Measurements from ENCODE around the gene INSM2. TPM values are rescaled to one million over a fixed set of nuclear protein-coding genes. Genes with fewer than 3 reads are reported as not detected.

INSM2 gene
- total RNA-seq, 1 donor = not detected

DNA sequence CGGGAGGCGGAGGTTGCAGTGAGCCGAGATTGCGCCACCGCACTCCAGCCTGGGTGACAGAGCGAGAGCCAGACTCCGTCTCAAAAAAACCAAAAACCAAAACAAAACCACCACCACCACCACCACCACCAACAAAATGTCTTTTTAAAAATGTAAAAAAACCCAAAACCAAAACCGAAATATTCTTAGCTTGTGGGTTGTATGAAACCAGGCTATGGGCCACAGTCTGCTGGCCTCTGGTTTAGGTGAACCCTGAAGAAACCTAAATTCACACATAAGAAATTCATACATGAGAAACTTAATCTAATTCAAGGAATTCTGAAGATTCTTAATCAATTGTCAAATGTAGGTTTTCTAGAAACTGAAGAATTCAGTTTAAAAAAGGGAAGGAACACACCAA lies 37.6 kb downstream of the INSM2 start:
- H3K36me3 ChIP-seq (ENCODE audit: insufficient read depth, low read length) = no peaks in the 10 kb centered on the region
- H2AFZ ChIP-seq (ENCODE audit: low read length) = no peak overlapping the region
- H4K20me1 ChIP-seq (ENCODE audit: insufficient read depth, low read length) = no peaks in the 10 kb centered on the region
- no peaks in the 10 kb centered on the region for H3K9me3 ChIP-seq (ENCODE audit: low read depth, low read length)
- DNase-seq (ENCODE audit: insufficient read length, low spot score, missing footprints) = no peak
- H3K4me3 ChIP-seq (ENCODE audit: insufficient read depth, low read length) = no peak overlapping the region
- H3K4me2 ChIP-seq (ENCODE audit: insufficient read depth, low read length) = no peak overlapping the region
- H3K79me2 ChIP-seq (ENCODE audit: insufficient read depth, low read length) = no peaks in the 10 kb centered on the region
- TF ChIP-seq, protein P1, sequence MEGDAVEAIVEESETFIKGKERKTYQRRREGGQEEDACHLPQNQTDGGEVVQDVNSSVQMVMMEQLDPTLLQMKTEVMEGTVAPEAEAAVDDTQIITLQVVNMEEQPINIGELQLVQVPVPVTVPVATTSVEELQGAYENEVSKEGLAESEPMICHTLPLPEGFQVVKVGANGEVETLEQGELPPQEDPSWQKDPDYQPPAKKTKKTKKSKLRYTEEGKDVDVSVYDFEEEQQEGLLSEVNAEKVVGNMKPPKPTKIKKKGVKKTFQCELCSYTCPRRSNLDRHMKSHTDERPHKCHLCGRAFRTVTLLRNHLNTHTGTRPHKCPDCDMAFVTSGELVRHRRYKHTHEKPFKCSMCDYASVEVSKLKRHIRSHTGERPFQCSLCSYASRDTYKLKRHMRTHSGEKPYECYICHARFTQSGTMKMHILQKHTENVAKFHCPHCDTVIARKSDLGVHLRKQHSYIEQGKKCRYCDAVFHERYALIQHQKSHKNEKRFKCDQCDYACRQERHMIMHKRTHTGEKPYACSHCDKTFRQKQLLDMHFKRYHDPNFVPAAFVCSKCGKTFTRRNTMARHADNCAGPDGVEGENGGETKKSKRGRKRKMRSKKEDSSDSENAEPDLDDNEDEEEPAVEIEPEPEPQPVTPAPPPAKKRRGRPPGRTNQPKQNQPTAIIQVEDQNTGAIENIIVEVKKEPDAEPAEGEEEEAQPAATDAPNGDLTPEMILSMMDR (IDR thresholded peaks at IDR 0.05; ENCODE audit: extremely low read depth, low read depth, low read length) = no peak
- H3K27me3 ChIP-seq (ENCODE audit: insufficient read depth, low read length) = no peaks in the 10 kb centered on the region
- no peaks in the 10 kb centered on the region for H3K4me1 ChIP-seq (ENCODE audit: insufficient read depth, low read length)
- H3K27ac ChIP-seq (ENCODE audit: low read depth, low read length) = no peak overlapping the region

DNA sequence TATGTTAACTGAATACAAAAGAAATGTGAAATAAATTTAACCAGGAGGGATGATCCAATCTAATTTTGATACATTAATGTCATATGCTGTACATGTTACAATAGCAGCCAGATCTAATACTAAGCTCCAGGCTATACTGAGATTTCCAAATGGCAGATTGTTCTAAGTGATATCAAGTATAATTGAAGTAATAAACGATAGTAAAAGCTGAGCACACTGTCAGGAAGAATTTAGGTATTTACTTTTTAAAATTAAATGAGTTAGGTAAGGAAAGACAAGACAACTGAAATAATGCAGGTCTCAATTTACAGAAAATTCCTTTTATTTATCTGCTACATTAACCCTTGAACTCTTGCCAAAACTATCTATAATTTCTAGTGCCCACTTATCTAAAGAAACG lies 39.9 kb downstream of the INSM2 start:
- H3K36me3 ChIP-seq (ENCODE audit: insufficient read depth, low read length) = no peaks in the 10 kb centered on the region
- no peak overlapping the region for H2AFZ ChIP-seq (ENCODE audit: low read length)
- TF ChIP-seq, protein P1 (IDR thresholded peaks at IDR 0.05; ENCODE audit: extremely low read depth, low read depth, low read length) = no peak
- DNase-seq (ENCODE audit: insufficient read length, low spot score, missing footprints) = no peak
- H3K4me2 ChIP-seq (ENCODE audit: insufficient read depth, low read length) = no peak overlapping the region
- H3K4me3 ChIP-seq (ENCODE audit: insufficient read depth, low read length) = no peak overlapping the region
- no peaks in the 10 kb centered on the region for H3K4me1 ChIP-seq (ENCODE audit: insufficient read depth, low read length)
- no peaks in the 10 kb centered on the region for H3K9me3 ChIP-seq (ENCODE audit: low read depth, low read length)
- H3K27ac ChIP-seq (ENCODE audit: low read depth, low read length) = no peak overlapping the region
- no peaks in the 10 kb centered on the region for H4K20me1 ChIP-seq (ENCODE audit: insufficient read depth, low read length)
- no peaks in the 10 kb centered on the region for H3K79me2 ChIP-seq (ENCODE audit: insufficient read depth, low read length)
- H3K27me3 ChIP-seq (ENCODE audit: insufficient read depth, low read length) = no peaks in the 10 kb centered on the region

DNA sequence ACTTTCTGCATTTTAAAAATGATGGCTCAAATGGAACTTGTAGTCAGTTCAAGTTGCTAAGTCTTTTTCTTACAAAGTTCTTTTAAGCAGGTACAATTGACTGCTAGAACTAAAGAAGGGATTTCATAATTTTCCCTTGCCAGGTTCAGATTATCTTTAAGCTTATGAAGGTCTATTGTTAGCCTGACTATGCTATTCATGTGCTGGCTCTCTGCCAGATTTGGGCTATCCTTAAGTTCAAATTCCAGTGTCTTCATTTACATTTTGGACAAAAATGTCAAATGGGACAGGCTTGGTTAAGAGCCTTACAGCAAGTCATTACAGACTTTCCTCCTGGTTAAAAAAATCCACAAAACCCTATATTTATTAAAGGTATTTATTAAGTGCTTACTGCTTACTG lies 42.3 kb downstream of the INSM2 start:
- H3K27me3 ChIP-seq (ENCODE audit: insufficient read depth, low read length) = no peaks in the 10 kb centered on the region
- no peak for DNase-seq (ENCODE audit: insufficient read length, low spot score, missing footprints)
- TF ChIP-seq, protein P1 (IDR thresholded peaks at IDR 0.05; ENCODE audit: extremely low read depth, low read depth, low read length) = no peak
- H2AFZ ChIP-seq (ENCODE audit: low read length) = no peak overlapping the region
- no peaks in the 10 kb centered on the region for H3K79me2 ChIP-seq (ENCODE audit: insufficient read depth, low read length)
- no peaks in the 10 kb centered on the region for H3K4me1 ChIP-seq (ENCODE audit: insufficient read depth, low read length)
- H3K4me2 ChIP-seq (ENCODE audit: insufficient read depth, low read length) = no peak overlapping the region
- H3K27ac ChIP-seq (ENCODE audit: low read depth, low read length) = no peak overlapping the region
- no peaks in the 10 kb centered on the region for H4K20me1 ChIP-seq (ENCODE audit: insufficient read depth, low read length)
- no peak overlapping the region for H3K4me3 ChIP-seq (ENCODE audit: insufficient read depth, low read length)
- no peaks in the 10 kb centered on the region for H3K9me3 ChIP-seq (ENCODE audit: low read depth, low read length)
- no peaks in the 10 kb centered on the region for H3K36me3 ChIP-seq (ENCODE audit: insufficient read depth, low read length)

DNA sequence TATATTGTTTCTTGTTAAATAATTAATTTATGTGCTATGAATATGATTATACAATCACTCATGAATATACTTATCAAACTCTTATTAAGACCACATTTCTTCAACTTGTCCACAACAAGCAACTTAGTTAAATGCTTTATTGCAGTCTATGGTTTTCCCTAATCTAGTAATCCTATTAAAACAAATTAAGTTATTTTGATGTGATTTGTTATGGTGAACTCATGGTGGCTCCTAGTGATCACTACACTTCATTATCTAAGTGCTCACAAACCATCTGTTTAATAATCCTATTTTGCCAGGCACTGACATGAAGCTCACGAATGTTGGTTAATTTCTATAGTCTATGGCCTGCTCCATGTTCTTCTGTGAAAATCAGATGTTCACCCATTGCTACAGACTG lies 42.9 kb downstream of the INSM2 start:
- Histone ChIP-seq H3K79me2 (ENCODE audit: insufficient read depth, low read length) (no peaks in the 10 kb centered on the region), H3K4me3 (ENCODE audit: insufficient read depth, low read length) (no peak overlapping the region), H3K27me3 (ENCODE audit: insufficient read depth, low read length) (no peaks in the 10 kb centered on the region), H3K9me3 (ENCODE audit: low read depth, low read length) (no peaks in the 10 kb centered on the region), H3K36me3 (ENCODE audit: insufficient read depth, low read length) (no peaks in the 10 kb centered on the region), H3K4me2 (ENCODE audit: insufficient read depth, low read length) (no peak overlapping the region), H2AFZ (ENCODE audit: low read length) (no peak overlapping the region), H4K20me1 (ENCODE audit: insufficient read depth, low read length) (no peaks in the 10 kb centered on the region), H3K4me1 (ENCODE audit: insufficient read depth, low read length) (no peaks in the 10 kb centered on the region), H3K27ac (ENCODE audit: low read depth, low read length) (no peak overlapping the region)
- TF ChIP-seq, protein P1 (IDR thresholded peaks at IDR 0.05; ENCODE audit: extremely low read depth, low read depth, low read length) = no peak
- no peak for DNase-seq (ENCODE audit: insufficient read length, low spot score, missing footprints)
